GM21576 (cell line): ENCODE data around the gene ARHGAP6.
"Not testable (repeated sequence)": the region's sequence is repeated elsewhere in the genome, so short reads cannot be mapped to it uniquely, and the experiment has no call there.

Experiments used
- ATAC-seq: cut with Tn5 transposase; IDR thresholded peaks from one replicate; pipeline ENCODE4 v1.9.1; 2021; ENCODE audit warnings: mild to moderate bottlenecking, moderate library complexity; ENCODE audit not compliant: unreplicated experiment

Gene ARHGAP6

DNA sequence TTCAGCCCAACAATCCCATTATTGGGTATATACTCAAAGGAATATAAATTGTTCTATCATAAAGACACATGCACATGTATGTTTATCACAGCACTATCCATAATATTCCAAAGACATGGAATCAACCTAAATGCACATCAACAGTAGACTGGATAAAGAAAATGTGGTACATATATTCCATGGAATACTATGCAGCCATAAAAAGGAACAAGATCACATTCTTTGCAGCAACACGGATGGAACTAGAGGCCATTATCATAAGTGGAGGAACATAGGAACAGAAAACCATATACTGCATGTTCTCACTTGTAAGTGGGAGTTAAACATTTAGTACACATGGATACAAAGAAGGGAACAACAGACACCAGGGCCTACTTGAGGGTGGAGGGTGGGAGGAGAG, 301.9 kb downstream of the ARHGAP6 start:
- not testable (repeated sequence) for ATAC-seq

DNA sequence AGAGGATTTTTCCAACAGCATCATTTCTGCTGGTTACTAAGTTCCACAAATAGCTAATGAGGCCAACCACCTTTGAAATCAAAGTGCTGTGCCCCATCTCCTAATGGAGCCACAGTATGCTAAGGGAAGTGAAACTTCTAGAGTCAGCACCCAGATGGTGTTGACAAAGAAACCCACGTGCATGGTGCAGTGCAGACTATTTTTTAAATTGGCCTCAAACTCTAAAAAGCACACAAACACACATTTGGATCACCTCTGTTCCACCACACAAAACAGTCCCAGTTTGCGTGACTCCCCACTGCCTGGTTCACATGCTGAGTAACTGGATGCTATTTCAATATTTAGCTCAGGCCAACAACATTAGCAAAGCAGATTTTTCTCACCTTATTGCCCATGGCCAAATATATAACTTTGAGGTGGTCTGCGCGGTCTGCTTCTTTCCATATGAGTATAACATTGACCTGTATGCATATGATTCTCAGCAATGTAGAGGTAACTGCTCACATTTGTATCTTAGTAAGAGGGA, 302.6 kb downstream of the ARHGAP6 start:
- peak; percentile 99 for ATAC-seq

DNA sequence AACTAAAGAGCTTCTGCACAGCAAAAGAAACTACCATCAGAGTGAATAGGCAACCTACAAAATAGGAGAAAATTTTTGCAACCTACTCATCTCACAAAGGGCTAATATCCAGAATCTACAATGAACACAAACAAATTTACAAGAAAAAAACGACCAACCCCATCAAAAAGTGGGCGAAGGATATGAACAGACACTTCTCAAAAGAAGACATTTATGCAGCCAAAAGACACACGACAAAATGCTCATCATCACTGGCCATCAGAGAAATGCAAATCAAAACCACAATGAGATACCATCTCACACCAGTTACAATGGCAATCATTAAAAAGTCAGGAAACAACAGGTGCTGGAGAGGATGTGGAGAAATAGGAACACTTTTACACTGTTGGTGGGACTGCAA, 304.1 kb downstream of the ARHGAP6 start:
- ATAC-seq = not testable (repeated sequence)

DNA sequence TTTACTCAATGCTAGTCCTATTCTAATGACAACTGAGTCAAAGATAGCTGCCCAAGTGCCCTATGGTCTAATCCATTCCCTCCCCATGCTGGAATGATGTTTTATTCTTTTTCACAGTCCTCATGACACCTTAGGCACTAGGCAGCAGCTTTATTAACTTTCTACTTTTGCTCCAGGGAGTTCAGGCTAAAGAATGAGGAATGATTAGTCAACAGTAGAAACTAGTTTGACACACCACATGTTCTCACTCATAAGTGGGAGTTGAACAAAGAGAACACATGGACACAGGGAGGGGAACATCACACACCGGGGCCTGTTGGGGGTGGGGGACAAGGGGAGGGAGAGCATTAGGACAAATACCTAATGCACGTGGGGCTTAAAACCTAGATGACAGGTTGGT, 309.8 kb downstream of the ARHGAP6 start:
- ATAC-seq = not testable (repeated sequence)

DNA sequence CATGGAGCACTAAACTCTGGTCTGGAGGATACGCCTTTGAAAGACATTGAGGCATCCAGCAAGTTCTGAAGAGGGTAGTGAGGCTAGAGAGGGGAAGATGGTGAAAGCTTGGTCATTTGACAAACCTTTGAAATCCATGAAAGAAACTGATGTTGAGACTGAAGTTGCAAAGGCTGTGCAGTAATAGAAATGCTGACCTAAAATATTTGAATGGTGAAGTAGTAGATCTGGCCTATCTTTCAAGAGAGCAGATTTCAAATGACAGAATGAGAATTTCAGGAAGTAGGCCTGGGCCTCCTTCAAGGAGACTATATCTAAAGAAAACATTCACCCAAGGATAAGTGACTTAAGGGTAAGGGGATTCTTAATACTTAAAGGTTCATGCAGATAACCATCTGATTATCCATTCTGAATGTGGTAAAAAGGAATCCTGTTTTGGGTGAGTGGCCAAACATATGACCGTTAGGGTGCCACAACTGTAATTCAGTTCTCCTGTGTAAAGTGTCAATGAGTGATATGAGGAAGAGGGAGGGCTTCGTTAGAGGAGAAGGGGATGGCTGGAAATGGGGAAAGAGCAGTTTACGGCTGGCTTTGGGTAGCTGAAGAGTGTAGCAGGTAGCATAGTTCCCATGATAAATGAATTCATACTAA, 310.3 kb downstream of the ARHGAP6 start:
- ATAC-seq = no peak

DNA sequence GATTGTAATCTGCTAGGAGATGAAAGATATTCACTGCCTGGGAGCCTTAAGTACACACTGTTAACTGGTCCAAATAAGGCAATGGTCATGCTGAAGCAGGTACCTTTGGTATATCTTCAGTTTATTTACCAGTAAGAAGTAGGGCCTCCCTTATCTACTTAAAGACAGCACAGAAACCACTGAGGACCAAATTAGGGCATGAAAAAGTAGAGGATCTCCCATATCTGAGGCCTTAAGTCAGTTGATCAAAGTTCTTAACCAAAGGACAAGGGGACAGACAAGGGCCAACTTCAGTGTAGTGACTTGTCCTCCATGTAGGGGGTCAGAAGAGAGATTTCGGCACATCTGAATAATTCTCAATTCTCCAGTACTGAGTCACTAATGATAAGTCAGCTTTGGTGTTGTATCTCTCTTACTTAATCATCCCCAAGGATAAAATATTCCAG, 313.4 kb downstream of the ARHGAP6 start:
- no peak for ATAC-seq

DNA sequence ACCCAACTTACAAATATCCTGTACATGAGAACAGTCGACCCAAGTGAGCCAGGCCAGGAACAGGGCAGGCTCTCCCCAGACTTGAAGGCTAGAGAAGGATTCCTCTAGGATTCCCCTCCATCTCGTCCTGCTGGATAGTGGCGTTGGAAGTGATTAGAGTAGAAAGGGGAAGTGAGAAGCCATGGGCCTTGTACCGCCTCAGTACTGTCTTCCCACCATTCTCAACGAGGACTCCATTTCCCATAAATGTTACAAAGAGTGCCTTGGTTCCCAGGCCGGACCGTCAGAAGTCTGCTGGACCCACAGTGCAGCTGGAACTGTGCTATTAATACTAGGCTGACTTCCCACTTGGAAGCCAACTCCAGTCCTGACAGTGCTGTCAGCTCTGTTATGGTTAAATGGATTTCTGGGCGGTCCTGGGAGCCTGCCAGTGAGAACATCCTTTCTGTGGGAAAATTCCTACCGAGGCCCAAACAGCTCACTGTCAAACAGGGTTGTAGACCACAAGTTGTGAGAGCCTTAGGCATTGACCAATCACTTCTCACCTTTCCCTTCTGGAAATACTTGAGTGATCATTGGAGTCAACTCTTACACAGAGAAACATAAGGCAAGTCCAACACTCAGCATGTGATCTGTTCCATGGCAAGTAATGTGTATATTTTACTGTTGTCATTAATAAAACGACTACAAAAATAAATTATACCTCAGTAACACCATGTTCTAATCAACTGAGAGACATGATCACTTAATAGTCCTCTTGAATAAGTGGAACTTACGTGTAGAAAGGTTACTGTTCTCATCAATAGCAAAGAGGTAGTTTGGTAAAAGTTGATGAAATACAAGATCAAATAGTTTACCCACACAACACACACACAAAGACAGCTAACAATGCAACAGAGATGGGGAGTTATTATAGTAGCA, 314.1 kb downstream of the ARHGAP6 start:
- peak; percentile 35 for ATAC-seq

DNA sequence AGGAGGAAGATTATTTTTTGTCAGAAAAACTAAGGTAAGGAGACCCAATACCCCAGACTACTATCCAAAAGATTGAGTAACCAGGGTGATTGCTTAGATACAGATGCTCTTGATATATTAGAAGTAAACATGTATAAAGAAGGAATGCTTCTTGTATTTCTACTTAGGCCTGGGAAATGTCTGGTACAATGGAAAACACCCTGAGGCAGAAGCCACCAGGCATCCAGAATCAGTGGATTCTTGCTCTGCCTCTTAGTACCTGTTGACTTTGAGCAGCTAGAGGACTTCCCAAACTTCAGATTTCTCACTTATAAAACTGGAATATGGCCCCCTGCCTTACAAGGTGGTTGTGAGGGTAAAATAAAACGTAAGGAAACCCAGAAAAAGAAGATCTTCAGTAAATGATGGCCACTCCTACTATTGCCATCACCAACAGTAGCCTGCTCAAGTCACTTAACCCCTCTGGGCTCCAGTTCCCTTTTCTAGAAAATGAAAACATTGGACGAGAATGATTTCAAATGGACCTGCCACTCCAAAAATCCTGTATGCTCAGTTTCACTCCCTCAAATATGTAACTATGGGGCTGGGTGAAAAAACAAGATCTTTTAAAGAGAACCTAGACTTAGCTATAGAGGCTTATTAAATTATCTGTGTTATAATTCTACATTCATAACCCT, 315.9 kb downstream of the ARHGAP6 start:
- ATAC-seq = no peak

DNA sequence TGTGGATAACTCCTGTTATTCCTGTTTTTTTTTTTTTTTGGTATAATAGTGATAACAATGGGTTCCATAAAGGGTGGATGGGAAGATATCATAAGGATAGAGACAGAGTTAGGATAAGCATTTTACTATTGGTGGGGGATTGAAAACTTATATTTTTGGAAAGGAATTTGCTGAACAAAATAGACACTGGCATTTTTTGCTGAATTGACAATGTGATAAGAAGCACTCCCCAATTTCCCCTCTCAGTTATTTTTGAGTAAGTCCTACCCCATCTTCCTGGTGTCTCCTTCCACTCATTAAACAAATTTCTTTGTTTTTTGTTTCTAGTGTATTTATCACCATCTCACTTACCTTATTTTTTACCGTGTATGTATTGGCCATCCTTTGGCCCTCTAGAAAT, 316.7 kb downstream of the ARHGAP6 start:
- ATAC-seq = no peak

DNA sequence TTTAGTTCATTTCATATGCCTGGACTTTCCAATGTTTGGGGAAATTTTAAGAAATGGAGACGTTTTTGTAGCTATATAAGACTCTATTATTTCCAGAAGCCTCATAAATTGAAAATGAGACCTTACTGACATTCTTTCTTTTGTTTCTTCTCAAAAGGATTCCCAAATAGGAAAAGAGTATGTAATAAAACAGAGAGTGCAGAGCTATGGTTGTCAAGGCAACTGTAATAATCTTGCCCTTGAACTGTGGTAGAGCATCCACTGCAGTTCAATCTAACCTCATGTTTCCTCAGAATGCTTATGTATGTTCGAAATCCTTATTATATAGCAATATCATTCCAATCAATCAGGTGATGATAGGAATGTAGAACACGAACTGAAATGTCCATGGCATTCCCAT, 318.4 kb downstream of the ARHGAP6 start:
- no peak for ATAC-seq

DNA sequence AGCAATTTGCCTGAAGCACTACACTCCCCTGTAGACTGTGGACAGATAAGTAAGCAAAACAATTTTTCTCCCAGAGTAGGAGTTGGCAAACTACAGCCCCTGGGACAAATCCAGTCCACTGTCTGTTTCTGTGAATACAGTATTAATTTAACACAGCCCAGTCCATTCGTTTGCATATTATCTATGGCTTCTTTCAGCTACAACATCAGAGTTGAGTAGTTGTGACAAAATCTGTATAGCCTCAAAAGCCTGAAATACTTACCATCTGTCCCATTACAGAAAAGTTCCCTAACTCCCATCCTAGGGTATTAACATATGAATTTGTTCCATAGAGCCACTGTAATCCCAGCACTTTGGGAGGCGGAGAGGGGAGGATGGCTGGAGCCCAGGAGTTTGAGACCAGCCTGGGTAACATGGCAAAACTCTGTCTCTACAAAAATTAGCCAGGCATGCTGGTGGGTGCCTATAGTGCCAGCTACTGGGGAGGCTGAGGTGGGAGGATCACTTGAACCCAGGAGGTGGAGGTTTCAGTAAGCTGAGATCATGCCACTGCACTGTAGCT, 319.5 kb downstream of the ARHGAP6 start:
- no peak for ATAC-seq

DNA sequence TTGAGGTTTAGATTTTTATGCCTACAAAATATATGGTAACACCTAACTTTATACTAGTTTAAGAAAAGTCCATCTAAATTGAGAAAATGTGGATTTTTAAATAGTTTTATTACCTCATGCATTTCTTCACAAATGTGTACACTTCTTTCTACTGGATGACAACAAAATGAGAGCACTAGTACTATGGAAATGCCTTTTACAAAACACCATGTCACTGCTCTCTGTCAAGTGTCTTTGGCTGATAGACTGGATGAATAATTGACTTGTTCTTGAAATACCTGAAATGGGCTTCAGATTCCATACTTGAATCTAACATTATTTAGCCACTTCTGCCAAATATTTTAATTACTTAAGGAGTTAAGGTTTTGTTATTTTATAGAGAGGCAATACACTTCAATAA, 323.0 kb downstream of the ARHGAP6 start:
- ATAC-seq = no peak

DNA sequence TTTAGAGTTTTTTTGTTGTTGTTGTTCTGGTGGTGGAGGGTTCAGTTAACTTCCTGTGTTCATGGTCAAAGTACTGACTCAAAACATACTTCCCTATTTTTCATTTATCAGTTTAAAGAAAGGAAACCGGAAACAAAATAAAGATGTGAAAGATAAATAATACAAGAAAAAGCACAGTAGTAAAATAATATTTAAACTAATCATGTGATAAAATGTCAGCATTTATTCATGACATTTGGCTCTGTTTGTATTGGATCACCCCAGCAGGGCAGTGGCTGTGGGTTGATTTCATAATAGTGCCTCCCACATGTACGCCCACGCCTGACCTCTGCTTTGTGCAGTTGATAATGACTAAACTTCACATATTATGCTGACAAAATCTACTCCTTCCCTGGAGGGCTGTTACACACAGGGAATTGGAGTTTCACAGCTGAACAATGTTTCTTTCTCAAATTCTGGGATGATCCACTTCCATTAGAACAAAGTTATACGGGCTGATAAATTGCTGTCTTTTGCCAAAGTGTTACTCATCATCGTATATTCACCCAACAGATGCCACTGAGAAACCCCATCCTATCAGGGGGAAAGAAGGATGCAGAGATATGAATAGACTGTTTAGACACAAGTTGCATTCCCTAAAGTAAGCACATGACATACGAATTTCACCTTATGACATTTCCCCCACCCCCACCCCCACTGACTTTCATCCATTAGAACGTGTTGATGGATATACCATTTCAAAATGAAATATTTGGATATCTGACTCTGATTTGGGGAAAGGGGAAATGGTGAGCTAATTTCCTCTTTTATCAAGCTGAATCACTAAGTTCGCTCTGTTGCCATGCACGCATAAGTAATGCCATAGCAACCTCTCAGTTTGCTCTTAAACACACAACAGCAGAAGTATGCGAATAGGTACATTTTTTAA, 324.2 kb downstream of the ARHGAP6 start:
- ATAC-seq = peak; percentile 85

DNA sequence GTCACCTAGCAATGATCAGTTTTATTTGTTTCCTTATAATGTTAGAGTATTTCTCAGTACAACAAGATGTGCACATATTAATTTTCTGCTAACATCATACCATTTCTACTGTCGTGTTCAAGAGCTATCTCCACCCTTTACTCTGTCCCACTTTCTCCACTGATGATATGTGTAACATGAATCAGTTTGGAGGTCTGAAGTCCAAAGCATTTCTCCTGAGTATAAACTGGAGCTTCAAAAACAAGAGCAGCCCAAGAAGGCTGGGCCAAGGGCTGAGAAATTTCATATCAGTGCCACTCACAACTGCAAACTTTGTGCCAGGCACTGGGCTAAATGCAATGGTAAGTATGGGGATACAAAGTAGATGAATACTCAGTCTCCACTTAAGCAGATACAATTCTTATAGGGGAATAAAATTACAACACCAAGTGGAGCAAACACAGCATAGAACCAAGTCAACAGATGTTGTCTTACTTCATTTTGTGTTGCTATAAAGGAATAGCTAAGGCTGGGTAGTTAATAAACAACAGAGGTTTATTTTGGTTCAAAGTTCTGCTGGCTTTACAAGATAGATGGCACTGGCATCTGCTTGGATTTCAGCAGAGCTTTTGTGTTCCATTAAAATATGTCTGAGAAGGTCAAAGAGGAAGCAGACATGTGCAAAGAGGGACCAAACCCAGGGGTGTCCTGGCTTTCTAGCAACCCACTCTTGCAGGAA, 328.3 kb downstream of the ARHGAP6 start:
- ATAC-seq = no peak

DNA sequence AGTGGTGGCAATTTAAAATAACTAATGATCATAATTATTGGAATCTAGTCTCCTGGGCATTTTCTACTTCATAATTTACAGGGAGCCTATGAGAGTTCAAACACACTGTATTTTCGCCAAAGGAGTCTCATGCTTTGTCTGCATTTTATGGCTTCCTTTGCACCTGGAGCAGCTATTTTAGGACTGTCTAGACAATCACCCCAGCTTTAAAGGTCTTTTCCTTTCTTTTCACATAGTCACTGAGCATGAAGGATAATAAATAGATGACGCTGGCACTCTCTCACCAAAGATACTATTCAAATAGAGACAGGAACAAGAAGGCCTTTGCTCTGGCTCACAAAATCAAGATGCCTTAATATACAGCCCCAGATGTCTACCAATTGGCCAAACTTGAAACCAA, 329.5 kb downstream of the ARHGAP6 start:
- no peak for ATAC-seq

DNA sequence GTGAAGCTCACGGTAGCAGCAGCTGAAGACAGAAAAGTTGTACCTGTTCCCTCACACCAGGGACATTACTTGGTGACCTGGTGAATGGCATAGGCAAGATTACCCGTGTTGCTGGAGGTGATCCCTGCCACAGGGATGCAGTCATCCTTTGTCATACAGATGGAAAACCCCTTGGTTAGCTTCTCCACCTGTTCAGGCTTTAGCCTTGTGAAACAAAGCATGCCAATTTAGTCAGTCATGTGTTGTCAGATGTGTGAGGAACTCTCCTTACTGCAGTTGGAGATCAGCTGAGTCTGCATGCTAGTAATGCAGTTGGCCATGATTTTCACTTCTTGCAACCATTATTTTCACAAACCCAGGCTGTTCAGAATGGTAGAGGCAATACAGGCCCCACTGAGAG, 331.6 kb downstream of the ARHGAP6 start:
- ATAC-seq = no peak

DNA sequence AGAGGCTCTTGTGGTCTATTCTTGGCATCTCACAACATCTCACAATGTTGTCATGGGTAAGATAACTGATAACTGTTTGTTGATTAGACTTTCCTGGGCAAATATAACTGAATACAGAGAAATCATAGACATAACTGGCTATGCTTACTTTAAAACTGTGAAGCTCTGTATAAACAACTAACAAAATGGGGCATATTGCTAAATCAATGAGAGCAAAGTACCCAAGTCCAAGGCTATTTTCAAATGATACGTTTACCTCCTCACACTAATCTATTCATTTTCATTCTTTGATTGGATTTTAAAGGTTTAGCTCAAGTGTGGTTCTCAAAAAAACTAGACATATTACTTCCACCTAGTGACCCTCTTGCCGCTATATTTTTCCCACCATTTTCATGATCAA, 333.9 kb downstream of the ARHGAP6 start:
- ATAC-seq = no peak

DNA sequence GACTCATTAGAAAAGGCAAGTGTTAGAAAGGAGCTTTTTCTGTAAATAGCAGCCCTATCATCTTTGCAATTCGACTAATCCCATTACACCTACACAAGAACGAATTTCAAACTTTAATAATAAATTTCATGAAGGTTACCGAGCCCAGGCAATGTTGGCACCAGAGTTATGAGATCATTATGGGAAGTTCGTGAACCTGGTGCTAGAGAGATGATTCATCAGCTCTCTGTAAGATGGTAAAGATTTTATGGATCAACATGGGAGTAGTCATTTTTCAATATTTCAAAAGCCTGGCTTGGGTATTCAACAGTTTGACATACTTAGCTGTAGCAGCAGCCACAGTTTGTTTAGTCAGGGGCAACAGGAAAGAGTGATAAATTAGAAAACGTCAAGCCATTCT, 336.7 kb downstream of the ARHGAP6 start:
- ATAC-seq = no peak

DNA sequence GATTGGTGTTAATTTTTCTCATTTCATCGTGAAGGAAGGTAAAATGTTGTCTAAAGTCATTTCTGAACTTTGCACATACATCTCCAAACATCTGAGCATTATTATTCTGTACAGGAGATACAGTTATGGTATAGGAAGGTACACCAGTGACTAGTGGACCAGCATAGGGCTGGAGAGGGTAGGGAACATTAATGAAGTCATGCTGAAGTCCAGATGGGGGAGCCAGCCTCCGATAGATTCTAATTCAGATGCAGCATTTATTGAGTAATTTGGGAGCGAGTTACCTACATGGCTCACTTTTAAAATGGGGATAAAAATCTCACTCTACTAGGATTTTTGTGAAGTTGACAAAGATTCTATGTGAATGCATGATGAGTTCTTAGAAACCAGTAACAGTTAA, 337.6 kb downstream of the ARHGAP6 start:
- ATAC-seq = no peak
